OCI-LY1 (cell line): Measurements from ENCODE around the gene SYT4.

ENCODE experiments used
- H2AFZ ChIP-seq: fragments of 200-600 bp; sonication (generic), shearing (Covaris generic); 2 replicates; pipeline ENCODE4 v1.6.0; 2014; ENCODE audit warnings: antibody characterized with exemption, mild to moderate bottlenecking, low read length
- H3F3A ChIP-seq: fragments of 200-600 bp; sonication (generic), shearing (Covaris generic); 2 replicates; pipeline ENCODE4 v1.6.0; 2014; ENCODE audit warnings: mild to moderate bottlenecking, antibody characterized with exemption, low read length, moderate library complexity; ENCODE audit not compliant: insufficient read depth
- H3K27ac ChIP-seq: fragments of 200-600 bp; sonication (generic); 2 replicates; pipeline ENCODE4 v1.5.1; 2014; ENCODE audit warnings: low read length, mixed run types, mild to moderate bottlenecking, low read depth; ENCODE audit not compliant: poor library complexity, severe bottlenecking
- H3K27me3 ChIP-seq: fragments of 200-600 bp; sonication (generic); 2 replicates; pipeline ENCODE4 v1.6.0; 2014; ENCODE audit warnings: antibody characterized with exemption, mild to moderate bottlenecking, low read length, moderate library complexity; ENCODE audit not compliant: insufficient read depth
- H3K36me3 ChIP-seq: fragments of 200-600 bp; sonication (generic); 2 replicates; pipeline ENCODE4 v1.6.1; 2014; ENCODE audit warnings: mild to moderate bottlenecking, antibody characterized with exemption, low read length, moderate library complexity, mixed read lengths; ENCODE audit not compliant: insufficient read depth
- H3K4me1 ChIP-seq: fragments of 200-600 bp; sonication (generic); 2 replicates; pipeline ENCODE4 v1.5.1; 2014; ENCODE audit warnings: mild to moderate bottlenecking, low read length, moderate library complexity; ENCODE audit not compliant: insufficient read depth, severe bottlenecking
- H3K4me2 ChIP-seq: fragments of 200-600 bp; sonication (generic), shearing (Covaris generic); 2 replicates; pipeline ENCODE4 v1.6.1; 2014; ENCODE audit warnings: low read length
- H3K4me3 ChIP-seq: fragments of 200-600 bp; sonication (generic); 2 replicates; pipeline ENCODE4 v1.5.1; 2014; ENCODE audit warnings: low read length, low read depth, mild to moderate bottlenecking, mixed read lengths; ENCODE audit not compliant: poor library complexity, severe bottlenecking
- H3K79me2 ChIP-seq: fragments of 200-600 bp; shearing (Covaris generic); 2 replicates; pipeline ENCODE4 v1.6.1; 2016; ENCODE audit warnings: mixed run types, low read length, mixed read lengths; ENCODE audit not compliant: insufficient read depth
- H3K9ac ChIP-seq: fragments of 200-600 bp; sonication (generic), shearing (Covaris generic); 2 replicates; pipeline ENCODE4 v1.6.1; 2014; ENCODE audit warnings: mild to moderate bottlenecking, low read length, mixed read lengths
- H3K9me2 ChIP-seq: fragments of 200-600 bp; sonication (generic), shearing (Covaris generic); 2 replicates; pipeline ENCODE4 v1.6.1; 2014; ENCODE audit warnings: low read depth, mild to moderate bottlenecking, low read length, mixed read lengths
- H3K9me3 ChIP-seq: fragments of 200-600 bp; shearing (Covaris generic); 2 replicates; pipeline ENCODE4 v1.6.1; 2014; ENCODE audit warnings: low read length, mixed read lengths
- H4K20me1 ChIP-seq: fragments of 200-600 bp; sonication (generic), shearing (Covaris generic); 2 replicates; pipeline ENCODE4 v1.6.0; 2016; ENCODE audit warnings: mild to moderate bottlenecking, low read length; ENCODE audit not compliant: insufficient read depth
- CTCF ChIP-seq: fragments of 200-600 bp; sonication (generic), shearing (Covaris generic); IDR thresholded peaks from 2 replicates; pipeline ENCODE4 v1.5.1; 2017; ENCODE audit warnings: mild to moderate bottlenecking, antibody characterized with exemption, low read length, moderate library complexity, mixed read lengths
- EZH2 ChIP-seq: fragments of 200-600 bp; sonication (generic), shearing (Covaris generic); IDR thresholded peaks from 2 replicates; pipeline ENCODE4 v1.8.0; 2017; ENCODE audit warnings: borderline replicate concordance, mixed run types, mild to moderate bottlenecking, antibody characterized with exemption, low read length, moderate library complexity, mixed read lengths

SYT4 gene

GRCh38 chr18:43248610-43249249 lies 28.6 kb downstream of the SYT4 start:
- Histone ChIP-seq H3K9ac (no peak overlapping the region), H3K79me2 (no peaks in the 10 kb centered on the region), H3K4me2 (no peak overlapping the region), H3K27me3 (no peaks in the 10 kb centered on the region), H3K9me2 (no peaks in the 10 kb centered on the region), H3K27ac (no peak overlapping the region), H4K20me1 (no peaks in the 10 kb centered on the region), H2AFZ (no peak overlapping the region), H3K4me1 (no peaks in the 10 kb centered on the region), H3K36me3 (no peaks in the 10 kb centered on the region), H3K9me3 (no peaks in the 10 kb centered on the region), H3F3A (no peaks in the 10 kb centered on the region), H3K4me3 (no peak overlapping the region)
- no peak for TF ChIP-seq EZH2
- no peak for TF ChIP-seq CTCF

- TF ChIP-seq EZH2 (no peak), CTCF (no peak)
- H3K4me1 ChIP-seq, result no peaks in the 10 kb centered on the region
- no peak overlapping the region for H3K27ac ChIP-seq
- H3K79me2 ChIP-seq, result no peaks in the 10 kb centered on the region
- H3K4me2 ChIP-seq, result no peak overlapping the region
- no peaks in the 10 kb centered on the region for H3K9me3 ChIP-seq
- no peak overlapping the region for H2AFZ ChIP-seq
- no peaks in the 10 kb centered on the region for H4K20me1 ChIP-seq
- H3K9me2 ChIP-seq, result no peaks in the 10 kb centered on the region
- no peak overlapping the region for H3K4me3 ChIP-seq
- no peaks in the 10 kb centered on the region for H3K36me3 ChIP-seq
- no peaks in the 10 kb centered on the region for H3K27me3 ChIP-seq
- no peaks in the 10 kb centered on the region for H3F3A ChIP-seq
- no peak overlapping the region for H3K9ac ChIP-seq
Observed at GRCh38 chr18:43247944-43248343, 29.3 kb downstream of the SYT4 start.

DNA sequence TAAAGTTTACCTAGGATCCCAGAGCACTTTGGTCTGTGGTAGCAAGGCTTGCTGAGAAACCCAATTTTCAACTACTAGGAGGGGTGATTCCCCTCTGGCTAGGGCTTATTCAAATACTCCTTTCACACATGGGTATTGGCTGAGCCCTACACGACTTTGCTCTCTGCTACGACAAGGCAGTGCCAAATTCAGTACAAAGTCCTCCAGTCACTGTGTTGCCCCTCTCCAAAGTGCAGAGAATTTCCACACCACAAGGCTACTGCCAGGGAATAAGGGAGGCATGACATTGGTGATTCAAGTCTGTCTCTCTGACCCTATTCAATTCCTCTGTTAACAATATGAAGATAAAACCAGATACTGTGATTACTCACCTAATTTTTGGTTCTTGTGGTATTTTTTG lies 38.9 kb downstream of the SYT4 start:
- H3F3A ChIP-seq, result no peaks in the 10 kb centered on the region
- TF ChIP-seq EZH2, result no peak
- no peak for TF ChIP-seq CTCF
- no peak overlapping the region for H3K4me2 ChIP-seq
- no peaks in the 10 kb centered on the region for H4K20me1 ChIP-seq
- H3K9ac ChIP-seq, result no peak overlapping the region
- H3K9me3 ChIP-seq, result no peaks in the 10 kb centered on the region
- no peak overlapping the region for H3K4me3 ChIP-seq
- H3K36me3 ChIP-seq, result no peaks in the 10 kb centered on the region
- no peak overlapping the region for H2AFZ ChIP-seq
- H3K4me1 ChIP-seq, result no peaks in the 10 kb centered on the region
- H3K9me2 ChIP-seq, result no peaks in the 10 kb centered on the region
- H3K79me2 ChIP-seq, result no peaks in the 10 kb centered on the region
- no peaks in the 10 kb centered on the region for H3K27me3 ChIP-seq
- no peak overlapping the region for H3K27ac ChIP-seq
